Thoracic aorta (tissue), 2 donors: ENCODE data around the gene MED31. TPM values are rescaled to one million over a fixed set of nuclear protein-coding genes. Genes with fewer than 3 reads are reported as not detected.

Experiments
- ATAC-seq: fragments of 150-250 bp; one replicate; pipeline ENCODE4 v1.8.0; 2017; ENCODE audit warnings: low read depth; ENCODE audit not compliant: insufficient number of reproducible peaks, low FRiP score
- DNase-seq: peaks from one replicate; pipeline ENCODE4 v3.0.0-alpha.2; 2020; ENCODE audit warnings: low spot score
- H3K27ac ChIP-seq, 2 donors: fragments of 200-600 bp; sonication (generic); 1 replicate in 1 of 2; 2 replicates in 1 of 2; pipeline ENCODE4 v1.5.1; 2016; ENCODE audit warnings: mild to moderate bottlenecking in 2 of 2, moderate library complexity in 2 of 2
- H3K27me3 ChIP-seq: fragments of 200-600 bp; sonication (generic); replicated peaks from 2 replicates; pipeline ENCODE4 v1.6.0; 2016; ENCODE audit warnings: mild to moderate bottlenecking; ENCODE audit not compliant: insufficient read depth
- H3K36me3 ChIP-seq: fragments of 200-600 bp; sonication (generic); one replicate; pipeline ENCODE4 v1.5.1; 2016
- H3K4me1 ChIP-seq, 2 donors: fragments of 200-600 bp; sonication (generic); 1 replicate in 1 of 2; 2 replicates in 1 of 2; pipeline versions ENCODE4 v1.5.1 to v1.6.0; 2016; ENCODE audit warnings: low read depth in 2 of 2, mild to moderate bottlenecking in 1 of 2; ENCODE audit not compliant: control insufficient read depth in 1 of 2
- H3K4me3 ChIP-seq: fragments of 200-600 bp; sonication (generic); 2 replicates; pipeline ENCODE4 v1.5.1; 2016; ENCODE audit warnings: mild to moderate bottlenecking
- H3K9me3 ChIP-seq: fragments of 200-600 bp; sonication (generic); 2 replicates; pipeline ENCODE4 v1.5.1; 2016
- total RNA-seq, 2 donors: library from RNA; depleted of rRNA; stranded (reverse); fragments of >200 nt; gene quantifications; one replicate each; pipeline versions ENCODE4 v1.1.0 to v1.2.3, GENCODE V29; 2016
- TF ChIP-seq, protein P1 (sequence below): fragments of 200-600 bp; sonication (generic); IDR thresholded peaks from one replicate; pipeline ENCODE4 v1.5.1; 2019; ENCODE audit warnings: antibody characterized with exemption

The MED31 gene
- total RNA-seq, 2 donors from 2014 or later = 4.7 to 21.3 TPM

DNA sequence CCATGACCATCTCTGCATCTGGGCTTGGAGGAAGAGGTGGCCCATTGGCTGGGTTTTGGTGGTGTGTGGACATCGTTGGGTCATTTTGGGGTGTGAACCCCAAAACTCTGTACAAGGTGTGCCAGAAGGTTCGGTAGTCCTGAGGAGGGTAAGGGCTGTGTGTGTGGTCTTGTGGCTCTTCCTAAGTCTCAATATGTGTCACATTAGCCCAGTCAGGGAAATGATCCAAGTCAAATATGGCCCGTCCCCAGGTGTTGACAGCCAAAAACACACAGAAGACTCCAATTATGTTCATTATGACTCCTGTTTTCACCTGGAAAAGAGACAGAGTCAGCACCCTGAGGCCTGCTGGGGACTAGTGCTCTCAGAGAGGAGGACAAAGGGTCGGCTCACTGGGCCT is 34.6 kb upstream of the MED31 start:
- no peak for ATAC-seq
- TF ChIP-seq, protein P1, sequence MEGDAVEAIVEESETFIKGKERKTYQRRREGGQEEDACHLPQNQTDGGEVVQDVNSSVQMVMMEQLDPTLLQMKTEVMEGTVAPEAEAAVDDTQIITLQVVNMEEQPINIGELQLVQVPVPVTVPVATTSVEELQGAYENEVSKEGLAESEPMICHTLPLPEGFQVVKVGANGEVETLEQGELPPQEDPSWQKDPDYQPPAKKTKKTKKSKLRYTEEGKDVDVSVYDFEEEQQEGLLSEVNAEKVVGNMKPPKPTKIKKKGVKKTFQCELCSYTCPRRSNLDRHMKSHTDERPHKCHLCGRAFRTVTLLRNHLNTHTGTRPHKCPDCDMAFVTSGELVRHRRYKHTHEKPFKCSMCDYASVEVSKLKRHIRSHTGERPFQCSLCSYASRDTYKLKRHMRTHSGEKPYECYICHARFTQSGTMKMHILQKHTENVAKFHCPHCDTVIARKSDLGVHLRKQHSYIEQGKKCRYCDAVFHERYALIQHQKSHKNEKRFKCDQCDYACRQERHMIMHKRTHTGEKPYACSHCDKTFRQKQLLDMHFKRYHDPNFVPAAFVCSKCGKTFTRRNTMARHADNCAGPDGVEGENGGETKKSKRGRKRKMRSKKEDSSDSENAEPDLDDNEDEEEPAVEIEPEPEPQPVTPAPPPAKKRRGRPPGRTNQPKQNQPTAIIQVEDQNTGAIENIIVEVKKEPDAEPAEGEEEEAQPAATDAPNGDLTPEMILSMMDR = no peak
- no peak for DNase-seq

DNA sequence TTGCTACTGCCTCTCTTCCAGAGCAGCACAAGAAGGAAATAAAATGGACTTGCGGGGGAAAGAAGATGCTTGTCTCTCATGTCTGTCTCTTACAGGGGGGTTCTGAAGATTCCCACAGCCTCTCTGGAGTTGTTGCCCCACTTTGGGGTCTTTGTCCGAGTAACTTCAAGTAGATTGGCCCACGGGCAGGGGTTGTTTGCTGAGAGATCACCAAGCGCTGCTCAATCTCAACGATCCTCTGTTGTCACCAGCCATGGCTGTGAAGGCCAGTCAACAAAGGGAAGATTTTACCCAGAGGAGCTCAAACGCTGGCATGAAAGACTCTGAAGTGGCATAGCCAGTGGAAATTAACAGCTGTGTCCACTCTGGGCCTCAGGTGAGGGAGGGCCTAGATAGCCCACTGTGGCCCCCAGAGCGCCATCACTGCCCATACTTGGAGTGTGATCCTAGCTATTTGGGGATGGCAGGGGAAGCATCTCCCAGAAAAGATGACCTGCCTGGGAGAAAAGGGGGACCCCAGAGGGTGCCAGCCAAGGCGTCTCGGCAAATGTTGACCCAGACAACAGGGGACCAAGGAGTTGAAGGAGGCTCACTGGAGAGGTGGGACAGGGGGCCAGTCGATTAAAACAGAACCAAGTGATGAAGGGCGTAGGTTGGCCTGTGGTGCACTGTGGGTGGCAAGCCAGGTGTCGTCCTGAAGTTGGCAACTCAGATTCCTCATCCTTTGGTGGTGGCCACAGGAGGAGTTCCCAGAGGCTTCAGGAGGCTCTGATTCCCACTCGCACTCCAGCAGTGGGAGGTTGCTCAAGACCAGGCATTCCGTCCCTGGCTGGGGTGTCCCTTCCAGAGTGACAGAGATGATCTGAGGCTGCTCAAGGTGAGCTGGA is 33.7 kb upstream of the MED31 start:
- DNase-seq = no peak

More for the DNA sequence above, 34.6 kb upstream of the MED31 start:
- no peaks in the 10 kb centered on the region for H3K9me3 ChIP-seq
- H3K4me1 ChIP-seq = no peaks in the 10 kb centered on the region
- no peaks in the 10 kb centered on the region for H3K36me3 ChIP-seq
- no peak overlapping the region for H3K4me3 ChIP-seq
- H3K27ac ChIP-seq = no peak overlapping the region
- no peaks in the 10 kb centered on the region for H3K27me3 ChIP-seq

DNA sequence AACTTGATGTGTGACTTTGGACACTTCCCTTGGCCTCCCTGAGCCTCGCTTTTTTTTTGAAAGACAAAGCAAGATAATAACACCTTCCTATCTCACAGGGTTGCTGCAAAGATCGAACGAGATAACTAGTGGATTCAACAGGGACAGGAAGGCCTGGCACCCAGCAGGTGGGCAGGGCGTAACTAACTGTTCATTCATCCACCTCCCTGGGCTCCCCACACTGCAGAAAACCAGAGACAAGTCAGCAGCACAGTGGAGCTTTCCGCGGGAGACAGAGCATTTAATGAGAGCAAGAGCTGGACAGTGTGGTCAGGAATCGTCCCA is 33.0 kb upstream of the MED31 start:
- Histone ChIP-seq H3K27ac (no peak overlapping the region), H3K9me3 (no peaks in the 10 kb centered on the region), H3K4me3 (no peak overlapping the region), H3K4me1 (no peaks in the 10 kb centered on the region), H3K36me3 (no peaks in the 10 kb centered on the region), H3K27me3 (no peaks in the 10 kb centered on the region)
- TF ChIP-seq, protein P1 = no peak
- DNase-seq (no peak), ATAC-seq (no peak)

More for the DNA sequence above, 33.7 kb upstream of the MED31 start:
- Histone ChIP-seq H3K27me3 (no peaks in the 10 kb centered on the region), H3K36me3 (no peaks in the 10 kb centered on the region), H3K27ac (no peak overlapping the region), H3K9me3 (no peaks in the 10 kb centered on the region), H3K4me1 (no peaks in the 10 kb centered on the region), H3K4me3 (no peak overlapping the region)
- TF ChIP-seq, protein P1 = no peak
- no peak for ATAC-seq

DNA sequence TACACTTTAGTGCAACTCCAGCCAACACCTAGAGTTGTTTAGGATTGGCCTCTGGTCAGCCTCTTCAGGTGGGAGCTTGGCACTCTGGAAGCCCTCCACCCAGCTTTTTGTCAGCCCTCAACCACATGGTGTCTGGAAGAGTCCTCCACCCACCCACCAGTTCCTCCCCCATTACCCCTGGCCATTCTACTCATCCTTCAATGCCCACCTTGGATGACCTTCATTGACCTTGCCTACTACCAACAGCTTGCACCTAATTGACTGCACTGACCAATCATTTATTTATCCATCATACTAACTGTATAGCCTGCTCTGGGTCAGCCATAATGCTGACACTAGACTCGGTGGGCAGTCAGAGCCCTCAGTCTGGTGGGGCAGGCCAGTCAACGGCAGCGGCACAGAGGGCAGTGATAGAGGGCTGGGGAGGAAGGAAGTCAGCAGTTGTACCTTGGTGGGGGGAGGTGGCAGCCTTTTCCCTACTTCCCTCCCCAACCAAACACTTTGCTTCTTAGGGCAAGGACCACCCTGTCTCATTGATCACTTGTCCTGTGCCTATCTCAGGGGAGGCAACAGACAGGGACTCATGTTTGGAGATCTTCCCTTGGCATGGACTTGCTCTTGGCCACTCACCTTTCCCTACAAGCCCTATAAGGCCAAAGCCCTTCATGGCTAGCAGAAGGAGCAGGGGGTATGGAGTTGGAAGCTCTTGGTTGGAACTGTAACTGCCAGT is 32.5 kb upstream of the MED31 start:
- ATAC-seq = no peak
- no peak overlapping the region for H3K27ac ChIP-seq
- no peak for DNase-seq
- no peaks in the 10 kb centered on the region for H3K36me3 ChIP-seq
- no peaks in the 10 kb centered on the region for H3K4me1 ChIP-seq
- H3K4me3 ChIP-seq = no peak overlapping the region
- TF ChIP-seq, protein P1 = no peak
- no peaks in the 10 kb centered on the region for H3K27me3 ChIP-seq
- no peaks in the 10 kb centered on the region for H3K9me3 ChIP-seq

DNA sequence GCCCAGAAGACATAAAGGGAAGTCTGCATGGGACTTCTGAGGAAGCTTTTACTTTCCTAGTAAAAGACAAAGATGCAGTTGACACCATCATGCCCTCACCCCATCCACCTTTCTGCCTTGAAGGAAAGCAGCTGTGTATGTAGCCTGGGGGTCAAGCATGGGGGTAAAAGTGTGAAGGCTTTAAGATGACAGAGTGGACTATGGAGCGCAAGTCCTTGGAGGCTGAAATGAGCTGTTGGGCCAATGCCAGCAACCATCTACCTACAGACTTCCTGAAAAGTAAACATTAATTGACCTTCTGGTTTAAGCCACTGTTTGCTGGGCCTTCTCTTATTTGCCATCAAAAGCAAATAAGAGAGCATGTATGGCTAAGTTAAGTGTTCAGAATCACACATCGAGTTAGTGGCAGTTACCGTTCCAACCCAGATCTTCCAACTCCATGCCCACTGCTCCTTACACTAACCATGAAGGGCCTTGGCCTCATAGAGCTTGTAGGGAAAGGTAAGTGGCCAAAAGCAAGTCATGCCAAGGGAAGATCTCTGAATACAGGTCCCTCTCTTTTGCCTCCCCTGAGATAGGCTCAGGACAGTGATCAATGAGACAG is 31.8 kb upstream of the MED31 start:
- Histone ChIP-seq H3K27me3 (no peaks in the 10 kb centered on the region), H3K27ac (no peak overlapping the region), H3K9me3 (no peaks in the 10 kb centered on the region), H3K36me3 (no peaks in the 10 kb centered on the region), H3K4me1 (no peaks in the 10 kb centered on the region), H3K4me3 (no peak overlapping the region)
- ATAC-seq (no peak), DNase-seq (no peak)
- TF ChIP-seq, protein P1 = no peak
